GM13977 (cell line): ENCODE results near the gene LAMA4.

ENCODE experiments used
- DNase-seq: peaks from one replicate; pipeline ENCODE4 v3.0.0; 2012; ENCODE audit warnings: low spot score
- in situ Hi-C: fragments of 300-500 bp; cut with MboI; formaldehyde crosslinking; loops from one replicate; pipeline ENCODE4 v1.12.0; 2022; ENCODE audit warnings: low sequenced_read_pairs, low pct_unique_long_range_greater_than_20kb, mixed read lengths, inconsistent platforms; ENCODE audit not compliant: unreplicated experiment
- TF ChIP-seq, protein P1 (sequence below): IDR thresholded peaks from 2 replicates; pipeline ENCODE4 v1.5.1; 2012; ENCODE audit warnings: mild to moderate bottlenecking, control low read depth; ENCODE audit not compliant: insufficient read depth; ENCODE audit errors: extremely low read depth, missing control alignments

The LAMA4 gene

DNA sequence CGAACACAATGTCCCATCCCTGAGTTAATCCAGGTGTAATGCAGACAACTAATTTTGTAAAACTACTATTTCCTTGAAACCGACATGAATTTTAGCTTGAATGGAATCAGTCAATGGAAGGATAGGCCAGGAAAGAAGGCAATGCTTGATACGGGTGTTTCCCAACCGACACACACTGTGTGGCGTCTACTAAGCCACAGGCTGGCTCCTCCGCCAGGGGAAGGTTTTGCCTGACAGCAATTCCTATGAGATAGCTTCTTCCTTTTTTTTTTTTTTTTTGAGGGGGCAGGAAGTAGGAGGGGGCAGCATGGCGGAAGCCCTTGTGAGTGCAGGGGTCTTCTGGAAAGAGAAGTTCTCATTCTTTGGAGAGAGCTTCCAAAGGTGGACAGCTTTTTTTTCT is 12.0 kb upstream of the LAMA4 start:
- no peak for DNase-seq
- in situ Hi-C loops, result no loop called here
- TF ChIP-seq, protein P1, sequence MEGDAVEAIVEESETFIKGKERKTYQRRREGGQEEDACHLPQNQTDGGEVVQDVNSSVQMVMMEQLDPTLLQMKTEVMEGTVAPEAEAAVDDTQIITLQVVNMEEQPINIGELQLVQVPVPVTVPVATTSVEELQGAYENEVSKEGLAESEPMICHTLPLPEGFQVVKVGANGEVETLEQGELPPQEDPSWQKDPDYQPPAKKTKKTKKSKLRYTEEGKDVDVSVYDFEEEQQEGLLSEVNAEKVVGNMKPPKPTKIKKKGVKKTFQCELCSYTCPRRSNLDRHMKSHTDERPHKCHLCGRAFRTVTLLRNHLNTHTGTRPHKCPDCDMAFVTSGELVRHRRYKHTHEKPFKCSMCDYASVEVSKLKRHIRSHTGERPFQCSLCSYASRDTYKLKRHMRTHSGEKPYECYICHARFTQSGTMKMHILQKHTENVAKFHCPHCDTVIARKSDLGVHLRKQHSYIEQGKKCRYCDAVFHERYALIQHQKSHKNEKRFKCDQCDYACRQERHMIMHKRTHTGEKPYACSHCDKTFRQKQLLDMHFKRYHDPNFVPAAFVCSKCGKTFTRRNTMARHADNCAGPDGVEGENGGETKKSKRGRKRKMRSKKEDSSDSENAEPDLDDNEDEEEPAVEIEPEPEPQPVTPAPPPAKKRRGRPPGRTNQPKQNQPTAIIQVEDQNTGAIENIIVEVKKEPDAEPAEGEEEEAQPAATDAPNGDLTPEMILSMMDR, result no peak

DNA sequence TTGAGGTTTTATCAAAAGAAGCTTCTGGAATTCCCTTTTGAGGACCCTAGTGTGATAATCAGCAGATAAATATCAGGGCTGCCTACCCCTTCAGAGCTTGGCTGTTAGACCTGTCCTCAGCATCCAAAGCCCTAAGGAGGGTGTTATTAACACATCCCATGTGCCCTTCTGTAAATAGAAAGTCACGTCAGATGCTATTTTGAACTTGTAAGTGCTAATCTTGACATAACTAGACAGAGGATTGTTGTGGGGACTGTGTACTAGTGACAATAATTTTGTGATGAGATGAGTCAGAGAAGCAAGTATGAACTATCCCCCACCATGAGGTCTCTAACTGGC is 4.9 kb upstream of the LAMA4 start:
- TF ChIP-seq, protein P1, result no peak
- in situ Hi-C loops, result no loop called here
- no peak for DNase-seq

DNA sequence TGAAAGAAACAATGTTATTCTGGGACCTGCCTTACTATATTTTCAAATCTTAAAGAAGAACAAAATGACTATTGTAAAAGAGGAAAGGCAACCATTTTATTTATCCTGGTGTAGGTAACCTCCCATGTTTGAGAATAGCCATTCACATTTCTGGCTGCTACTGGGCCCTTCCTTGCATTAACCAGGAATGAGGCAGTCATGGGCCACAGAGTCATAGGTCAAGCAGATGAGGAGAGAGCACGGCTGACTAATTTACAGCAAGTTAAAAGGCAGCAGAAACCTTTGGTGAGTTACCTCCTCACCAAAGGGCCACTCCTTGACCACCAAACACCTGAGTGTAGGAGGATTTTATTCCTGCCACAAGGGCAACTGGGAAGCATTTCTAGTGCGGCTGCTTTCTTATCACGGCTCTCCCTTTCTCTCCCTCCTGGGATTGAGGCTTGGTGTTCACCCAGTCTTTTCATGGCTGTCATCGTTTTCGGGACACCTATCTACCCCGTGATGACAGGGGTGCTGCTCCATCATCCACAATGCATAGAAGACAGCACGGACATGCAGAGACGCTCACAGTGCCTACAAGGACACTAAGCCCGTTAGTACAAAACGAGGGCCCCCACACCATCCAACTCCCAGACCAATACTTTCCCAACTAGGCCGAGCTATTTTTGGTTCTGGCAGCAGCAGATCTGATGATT is 4.4 kb upstream of the LAMA4 start:
- TF ChIP-seq, protein P1, result no peak
- in situ Hi-C loops, result no loop called here
- DNase-seq, result no peak

DNA sequence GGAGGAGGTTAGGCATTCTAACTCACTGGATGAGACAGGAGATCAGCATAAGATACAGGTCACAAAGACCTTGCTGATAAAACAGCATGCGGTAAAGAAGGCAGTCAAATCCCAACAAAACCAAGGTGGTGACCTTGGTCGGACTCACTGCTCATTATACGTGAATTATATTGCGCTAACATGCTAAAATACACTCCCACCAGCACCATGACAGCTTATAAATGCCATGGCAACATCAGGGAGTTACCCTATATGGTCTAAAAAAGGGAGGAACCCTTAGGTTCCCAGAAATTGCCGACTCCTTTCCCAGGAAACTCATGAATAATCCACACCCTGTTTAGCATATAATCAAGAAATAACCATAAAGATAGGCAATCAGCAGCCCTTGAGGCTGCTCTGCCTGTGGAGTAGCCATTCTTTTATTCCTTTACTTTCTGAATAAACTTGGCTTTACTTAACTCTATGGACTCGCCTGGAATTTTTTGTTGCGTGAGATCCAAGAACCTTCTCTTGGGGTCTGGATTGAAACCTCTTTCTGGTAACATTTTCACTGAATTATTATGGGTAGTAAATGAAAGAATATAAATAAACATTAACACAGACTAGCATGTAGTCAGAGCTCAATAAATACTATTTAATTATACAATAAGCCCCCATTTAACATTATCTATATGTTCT is 3.0 kb upstream of the LAMA4 start:
- in situ Hi-C loops, result no loop called here
- TF ChIP-seq, protein P1, result no peak
- no peak for DNase-seq

DNA sequence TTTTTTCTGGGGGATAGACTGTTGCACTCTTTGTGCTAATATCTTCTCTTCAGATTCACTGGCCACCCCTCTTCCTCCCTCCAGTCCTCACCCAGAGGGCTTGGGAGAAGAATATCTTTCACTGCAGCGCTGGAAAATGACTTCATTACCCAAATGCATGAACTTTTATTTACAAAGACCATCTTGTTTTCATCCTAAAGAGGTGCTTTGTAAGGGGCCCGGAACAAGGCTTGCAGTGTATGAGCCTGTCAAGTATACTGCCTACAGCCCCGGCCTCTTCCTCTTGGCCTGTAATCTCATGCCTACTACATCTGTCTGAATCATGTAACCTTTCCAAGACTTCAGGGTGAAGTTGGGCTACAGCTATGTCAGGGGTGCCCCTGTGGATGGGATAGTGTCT is 554 bp upstream of the LAMA4 start:
- in situ Hi-C loops, result no loop called here
- TF ChIP-seq, protein P1, result no peak

DNA sequence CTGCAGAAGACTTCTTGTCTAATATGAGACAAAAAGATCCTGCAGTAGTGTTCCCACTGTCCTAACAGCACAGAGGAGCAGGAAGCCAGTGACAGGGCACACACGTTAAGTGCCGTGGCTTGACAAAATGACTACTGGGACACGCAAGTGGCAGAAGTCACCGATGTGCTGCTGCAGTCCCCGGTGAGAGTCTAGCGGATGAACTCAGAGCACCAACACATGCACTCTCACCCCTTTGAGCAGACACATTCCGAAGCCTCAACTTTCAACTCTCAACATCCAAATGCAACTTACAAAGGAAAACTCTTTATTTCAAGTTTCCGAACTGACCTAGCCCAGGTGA is 898 bp downstream of the LAMA4 start:
- in situ Hi-C loops, result no loop called here
- TF ChIP-seq, protein P1, result no peak
- DNase-seq, result no peak

More for the DNA sequence above, 554 bp upstream of the LAMA4 start:
- DNase-seq, result no peak
